NCI-H2171 (cell line): Measurements from ENCODE around the gene DDX31.

ENCODE experiments used
- DNase-seq: peaks from one replicate; lab custom pipeline; 2025; lab: John Stamatoyannopoulos, UW

Gene DDX31

DNA sequence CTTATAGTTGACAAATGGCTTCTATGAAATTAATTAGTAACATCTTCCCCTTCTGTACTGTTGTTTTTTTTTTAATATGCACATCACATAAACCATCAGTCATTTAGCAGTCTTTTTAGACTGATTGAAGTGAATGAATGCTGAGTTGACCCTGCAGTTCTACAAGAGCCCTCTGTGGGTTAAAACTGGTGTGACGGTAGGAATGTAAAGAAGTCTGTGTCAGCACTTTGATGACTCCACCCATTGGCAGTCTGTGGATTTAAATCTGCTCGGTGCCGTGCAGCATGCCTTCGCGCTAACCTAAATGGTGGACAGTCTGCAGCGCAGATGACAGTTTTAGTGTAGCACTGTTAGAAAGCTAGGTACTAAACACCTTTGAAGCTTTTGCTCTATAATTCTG, 3.6 kb upstream of the DDX31 start:
- DNase-seq, result no peak

DNA sequence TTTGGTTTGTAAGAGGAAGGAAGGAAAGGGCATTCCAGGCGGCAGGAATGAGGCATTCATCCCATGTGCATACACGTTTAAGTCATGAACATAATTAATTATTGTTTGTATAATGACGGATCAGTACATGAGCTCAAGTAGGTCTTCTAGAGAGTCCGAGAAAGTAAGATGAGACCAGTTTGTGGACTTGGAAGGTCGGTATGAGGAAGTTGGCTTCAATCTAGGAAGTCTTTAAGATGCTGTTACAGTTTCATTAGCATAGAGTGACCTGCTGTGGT, 2.6 kb upstream of the DDX31 start:
- DNase-seq, result no peak

DNA sequence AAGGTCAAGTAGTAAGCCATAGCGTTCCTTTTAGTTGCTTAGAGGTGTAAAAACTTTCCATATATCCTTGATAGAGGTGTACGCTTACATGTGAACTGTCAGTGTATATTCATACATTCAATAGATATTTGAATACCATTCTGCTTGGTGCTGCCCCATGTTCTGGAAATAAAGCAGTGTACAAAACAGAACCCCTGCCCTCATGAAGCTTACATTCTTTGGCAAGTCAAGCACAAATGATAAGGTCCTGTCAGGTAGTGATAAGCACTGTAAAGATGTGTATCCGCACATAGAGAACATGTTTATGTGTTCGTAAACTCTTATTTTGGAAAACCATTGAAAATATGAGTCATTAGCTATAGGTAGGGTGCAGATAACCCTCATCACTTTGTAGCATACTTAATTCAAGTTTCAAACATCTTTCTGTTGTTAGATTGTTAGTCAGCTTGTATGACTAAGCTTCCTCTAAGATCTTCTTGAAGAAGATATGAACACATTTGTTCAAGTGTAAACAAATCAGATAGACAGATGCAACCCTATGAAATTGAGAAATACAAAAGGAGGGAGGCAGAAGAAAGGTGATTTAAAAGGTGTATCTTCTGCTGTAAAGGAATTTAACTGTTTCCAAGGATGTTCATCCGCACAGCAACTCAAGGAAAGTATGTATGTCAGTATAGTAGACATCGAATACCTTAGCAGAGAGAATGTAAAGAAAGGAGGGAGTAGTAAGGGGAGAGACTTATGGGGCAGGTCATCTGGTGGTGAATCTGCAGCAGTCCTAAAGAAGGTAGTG, 2.0 kb upstream of the DDX31 start:
- no peak for DNase-seq

DNA sequence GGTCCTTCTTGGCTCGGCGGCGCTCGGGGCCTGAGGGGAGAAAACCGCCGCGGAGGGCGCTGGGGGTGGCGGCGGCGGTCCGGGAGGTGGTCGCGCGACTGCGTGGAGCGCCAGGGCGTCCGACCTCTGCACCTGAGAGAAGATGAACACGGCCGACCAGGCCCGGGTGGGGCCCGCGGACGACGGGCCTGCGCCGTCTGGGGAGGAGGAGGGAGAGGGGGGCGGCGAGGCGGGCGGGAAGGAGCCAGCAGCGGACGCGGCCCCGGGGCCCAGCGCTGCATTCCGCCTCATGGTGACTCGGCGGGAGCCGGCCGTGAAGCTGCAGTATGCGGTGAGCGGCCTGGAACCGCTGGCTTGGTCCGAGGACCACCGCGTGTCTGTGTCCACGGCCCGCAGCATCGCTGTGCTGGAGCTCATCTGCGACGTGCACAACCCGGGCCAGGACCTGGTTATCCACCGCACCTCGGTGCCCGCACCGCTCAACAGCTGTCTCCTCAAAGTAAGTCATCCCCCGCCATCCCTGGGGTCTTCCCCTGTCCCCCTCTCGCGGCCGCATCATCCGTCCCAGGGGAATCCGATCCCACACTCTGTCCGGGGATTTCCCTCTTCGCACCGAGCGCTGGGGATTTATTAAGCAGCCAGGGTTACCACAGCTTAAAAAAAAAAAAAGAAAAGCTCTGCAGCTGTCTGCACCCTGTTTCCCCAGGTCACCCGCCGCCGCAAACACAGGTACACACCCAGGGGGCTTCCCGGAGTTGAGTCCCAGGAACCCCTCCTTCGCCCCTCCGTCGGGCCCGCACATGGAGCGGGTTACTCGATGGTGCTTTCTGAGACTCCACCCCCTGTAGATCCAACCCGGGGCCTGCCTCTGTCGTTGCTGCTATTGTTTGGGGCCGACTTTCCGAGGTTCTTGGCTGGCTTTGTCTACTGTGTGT, 941 bp upstream of the DDX31 start, which contains the start of gene GTF3C4:
GTF3C4 (plus strand) TSS at position 8 of the 935 bp plus-strand sequence; CDS start at position 143, 135 bp downstream.
- DNase-seq, result peak; percentile 50

DNA sequence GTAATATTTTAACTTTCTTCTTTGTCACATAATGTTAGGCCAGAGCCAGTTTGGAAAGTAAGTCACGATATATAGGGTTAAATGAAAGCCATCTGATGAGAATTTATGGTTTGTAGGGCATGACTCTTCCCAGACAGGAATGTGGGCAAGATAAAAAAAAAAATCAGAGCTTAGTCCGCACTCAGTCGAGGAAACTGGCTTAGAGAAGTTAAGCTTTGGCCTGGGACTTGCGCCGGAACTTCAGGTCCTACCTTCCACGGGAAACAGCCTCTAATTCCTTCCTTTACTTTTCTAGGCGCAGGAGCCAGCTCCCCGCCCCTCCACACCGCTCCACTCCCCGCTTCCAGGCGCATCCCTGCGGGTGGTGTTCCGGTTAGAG, 475 bp downstream of the DDX31 start:
- peak; percentile 85 for DNase-seq

DNA sequence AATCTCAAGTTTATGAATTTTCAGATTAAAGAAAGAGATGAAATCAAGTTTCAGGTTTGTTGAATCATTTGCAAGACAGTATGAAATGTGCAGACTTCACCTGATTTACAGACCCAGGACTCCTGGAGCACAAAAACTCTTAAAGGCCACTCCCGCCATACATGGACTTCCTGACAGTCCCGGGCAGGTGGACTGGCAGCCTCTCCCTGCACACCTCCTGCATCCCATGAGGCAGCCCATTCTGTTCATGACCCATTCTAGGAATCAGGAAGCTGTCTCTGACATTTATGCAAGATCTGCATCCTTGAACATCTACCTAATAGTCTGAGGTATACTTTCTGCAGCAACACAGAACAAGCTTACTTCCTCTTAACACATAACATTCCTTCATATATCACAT, 5.9 kb downstream of the DDX31 start:
- DNase-seq, result no peak

DNA sequence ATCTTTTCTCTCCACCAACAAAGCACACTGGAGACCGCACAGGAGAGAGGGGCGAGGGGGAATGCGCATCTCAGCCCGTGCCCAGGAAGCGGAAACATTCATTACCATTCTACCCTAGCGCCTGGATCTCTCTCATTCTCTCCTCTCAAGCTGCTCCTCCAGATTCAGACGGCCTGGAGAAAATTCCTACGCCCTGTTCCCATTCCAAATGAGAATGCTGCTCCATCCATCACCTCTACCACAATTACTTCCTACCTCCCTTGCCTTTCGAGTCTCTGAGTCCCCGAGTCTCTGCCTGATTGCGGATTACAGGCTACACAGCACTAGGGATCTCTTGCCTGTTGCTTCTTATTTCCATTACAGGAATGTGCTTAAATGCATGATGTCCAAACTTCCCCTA, 6.7 kb downstream of the DDX31 start:
- no peak for DNase-seq

DNA sequence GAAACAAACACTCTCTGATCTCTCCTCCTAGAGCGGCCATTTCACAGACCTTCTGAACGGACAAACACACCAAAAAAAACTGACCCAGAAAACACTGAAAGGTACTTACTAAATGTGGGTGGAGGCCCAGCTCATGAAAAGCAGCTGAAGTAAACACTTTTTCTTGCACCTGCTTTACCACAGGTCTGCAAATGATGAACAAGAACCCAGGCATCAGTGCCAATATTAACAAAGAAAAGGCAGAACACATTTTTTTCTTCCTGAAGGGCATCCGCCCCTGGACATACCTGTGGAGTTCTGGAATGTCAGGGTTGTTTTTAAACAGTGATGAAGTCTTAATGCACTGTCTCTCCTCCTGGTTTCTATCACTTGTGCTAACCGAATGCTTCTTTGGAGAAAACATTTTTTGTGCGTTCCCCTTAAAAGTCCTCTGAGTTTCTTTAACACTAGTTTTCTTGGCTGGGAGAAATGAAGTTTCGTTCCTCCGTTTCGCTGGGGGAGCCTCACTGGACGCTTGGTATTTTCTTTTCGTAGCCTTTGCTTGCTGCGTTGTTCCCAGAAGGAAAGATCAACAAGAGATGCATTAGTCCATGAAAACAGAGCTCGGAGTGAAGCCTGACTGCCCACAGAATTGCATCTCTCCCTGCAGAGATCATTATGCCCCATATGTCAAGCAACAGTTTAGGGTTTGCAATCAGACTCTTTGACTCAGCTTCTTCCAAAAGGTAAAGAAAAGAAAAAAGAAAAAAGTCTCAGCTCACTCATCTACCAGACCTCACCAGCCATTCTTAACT, 7.4 kb downstream of the DDX31 start:
- no peak for DNase-seq

DNA sequence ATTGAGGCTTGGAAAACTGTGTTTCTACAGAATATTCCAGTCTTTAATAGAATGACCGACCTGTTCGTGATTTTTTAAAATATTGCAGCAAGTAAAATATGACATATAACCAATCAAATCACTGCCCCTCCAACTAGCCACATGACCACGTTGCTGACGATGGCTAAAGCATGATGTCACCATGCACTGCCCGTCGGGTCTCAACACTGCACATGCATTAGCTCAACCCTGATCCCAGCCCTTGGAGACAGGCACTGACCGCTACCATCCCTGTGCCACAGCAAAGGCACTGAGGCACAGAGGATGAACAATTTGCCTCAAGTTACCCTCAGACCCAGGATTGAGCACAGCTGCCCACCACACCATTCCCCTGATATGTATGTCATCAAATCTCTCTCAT, 13.5 kb downstream of the DDX31 start:
- no peak for DNase-seq

DNA sequence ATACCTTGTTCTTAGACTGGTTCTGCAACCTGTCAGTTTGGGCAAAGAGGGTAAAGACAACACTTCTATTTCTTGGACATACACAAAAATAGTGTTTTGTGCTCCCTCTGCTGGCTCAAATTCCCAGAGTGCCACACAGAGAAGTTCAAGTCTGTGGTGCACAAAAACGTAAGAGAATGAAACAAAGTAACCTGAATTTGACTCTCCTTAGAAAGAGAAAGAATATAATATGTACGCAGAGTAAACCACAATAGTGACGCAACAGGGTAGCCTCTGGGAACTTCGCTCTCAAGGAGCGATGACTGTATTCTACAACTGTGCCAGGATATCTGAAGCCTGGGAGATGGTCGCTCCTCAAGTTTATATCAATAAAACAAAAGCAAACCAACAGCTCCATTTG, 18.5 kb downstream of the DDX31 start:
- no peak for DNase-seq

DNA sequence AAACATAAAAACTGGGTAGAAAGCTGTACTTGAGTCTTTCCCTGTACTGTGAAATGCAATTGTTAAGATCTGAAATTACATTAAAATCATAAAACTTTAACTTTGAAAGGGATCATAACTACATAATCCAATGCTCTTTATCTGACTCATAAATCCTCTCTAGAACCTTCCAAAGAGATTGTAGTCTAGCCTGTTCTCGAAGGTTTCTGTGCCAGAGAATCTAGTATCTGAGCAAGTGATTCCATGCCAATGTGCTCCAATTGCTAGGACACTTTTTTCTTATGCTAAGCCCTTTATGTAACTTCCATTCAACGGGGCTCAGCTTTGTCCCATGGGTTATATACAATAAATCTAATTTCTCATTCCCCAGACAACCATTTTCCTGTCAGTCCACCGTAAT, 21.1 kb downstream of the DDX31 start:
- DNase-seq, result no peak

DNA sequence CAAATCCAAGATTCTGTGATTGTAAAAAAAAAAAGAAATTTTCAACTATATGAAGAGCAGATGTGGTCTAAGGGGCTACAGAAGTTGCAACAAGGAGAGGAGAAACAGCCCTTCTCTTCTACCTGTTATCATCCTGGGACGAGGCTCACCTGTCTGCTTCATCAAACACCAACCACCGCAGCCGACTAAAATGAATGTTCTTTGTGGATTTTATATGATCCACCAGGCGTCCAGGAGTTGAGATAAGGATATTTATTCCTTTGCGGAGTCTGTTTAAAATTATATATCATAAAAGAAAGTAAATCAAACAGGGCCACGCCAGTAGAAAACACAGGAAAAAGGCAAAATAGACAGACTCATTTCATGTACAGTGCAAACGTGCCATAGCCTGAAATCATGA, 21.5 kb downstream of the DDX31 start:
- no peak for DNase-seq

DNA sequence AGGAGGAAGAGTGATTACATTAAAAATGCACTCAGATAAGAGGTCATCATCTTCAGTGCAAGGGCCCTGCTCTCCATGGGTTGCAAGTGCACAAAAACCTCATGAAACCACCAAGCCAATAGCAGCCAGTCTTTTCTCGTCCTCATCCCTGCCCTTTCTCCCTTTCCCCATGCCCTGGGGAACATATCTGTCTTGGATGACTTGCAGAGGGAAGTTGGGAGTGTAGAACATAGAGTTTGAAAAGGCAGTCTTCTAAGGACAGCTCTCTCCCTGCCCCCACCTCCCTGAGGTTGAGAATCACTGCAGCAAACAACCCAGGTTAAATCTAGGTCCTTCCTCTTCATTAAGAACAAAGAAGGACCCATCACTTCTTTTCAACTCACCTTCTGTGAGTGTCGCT, 22.0 kb downstream of the DDX31 start:
- DNase-seq, result no peak

DNA sequence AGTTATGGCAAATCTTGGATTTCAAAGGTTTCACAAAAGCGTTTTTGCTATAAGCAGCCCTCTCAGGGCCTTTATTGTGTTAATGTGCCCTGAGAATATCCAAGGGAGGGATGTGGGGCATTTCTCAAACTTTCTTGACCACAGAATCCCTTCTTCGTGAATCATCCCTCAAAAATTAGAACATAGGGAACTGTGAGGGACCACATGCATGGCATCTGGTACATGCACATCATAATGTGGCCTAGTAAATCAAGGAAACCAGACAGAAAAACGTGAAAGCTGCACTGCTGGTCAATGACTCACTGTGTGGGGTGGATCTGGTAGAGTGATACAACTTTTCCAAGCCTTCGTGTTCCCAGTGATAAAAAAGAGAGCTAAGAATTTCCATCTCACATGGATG, 22.4 kb downstream of the DDX31 start:
- DNase-seq, result no peak

DNA sequence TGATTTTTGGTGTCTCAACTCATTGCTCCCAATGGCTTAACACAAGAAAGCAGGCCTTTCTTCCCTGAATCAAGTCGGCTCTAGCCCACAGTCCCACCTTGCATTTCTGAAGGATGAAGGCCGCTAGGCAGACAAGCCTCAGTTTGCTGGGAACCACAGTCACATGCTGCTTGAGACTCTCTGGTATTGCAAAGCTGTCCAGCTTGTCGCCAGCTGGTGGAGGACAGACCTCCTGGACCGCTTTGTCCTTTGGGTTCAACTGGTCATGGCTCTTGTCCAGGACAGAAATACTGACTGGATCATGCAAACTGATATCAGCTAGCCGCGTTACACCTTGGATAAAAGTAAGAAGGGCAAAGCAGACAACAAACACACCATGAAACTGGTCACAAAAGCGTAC, 23.1 kb downstream of the DDX31 start:
- no peak for DNase-seq

DNA sequence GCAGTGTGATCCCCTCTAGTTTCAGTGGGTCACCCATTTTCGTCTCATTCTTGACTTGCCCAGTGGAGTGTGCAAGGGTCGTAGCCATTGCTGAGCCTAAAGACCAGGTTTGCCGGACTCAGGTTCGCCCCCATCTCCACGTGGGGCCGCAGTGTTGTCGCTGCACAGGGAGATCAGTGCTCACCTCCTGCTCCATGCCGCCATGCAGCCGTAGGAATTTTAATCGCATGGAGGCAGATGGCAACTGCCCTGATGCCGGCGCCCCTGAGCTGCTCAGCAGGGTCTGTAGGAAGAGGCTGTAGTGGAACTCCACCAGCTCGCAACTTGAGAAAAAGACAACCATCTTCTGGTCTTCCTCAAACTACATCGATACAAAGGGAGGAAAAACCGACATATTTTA, 24.1 kb downstream of the DDX31 start:
- no peak for DNase-seq

DNA sequence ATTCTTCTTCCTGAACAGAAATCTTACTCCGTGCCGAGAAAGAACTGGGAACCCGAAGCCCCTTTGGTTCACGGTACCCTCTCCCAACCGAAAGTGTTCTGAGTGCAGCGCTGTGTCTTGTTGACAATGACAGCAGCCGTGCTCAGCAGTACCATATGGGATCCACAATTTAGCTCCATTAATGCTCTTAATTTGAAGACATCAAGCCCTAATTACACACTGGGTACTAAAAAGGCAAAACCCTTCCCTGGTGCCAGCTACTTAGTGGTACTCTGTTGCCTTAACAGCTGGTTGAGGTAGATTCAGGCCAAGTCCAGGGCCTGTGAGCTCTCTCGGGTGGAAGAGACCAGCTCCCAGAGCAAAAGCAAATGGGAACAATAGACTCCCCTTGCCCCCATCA, 24.5 kb downstream of the DDX31 start:
- DNase-seq, result no peak

DNA sequence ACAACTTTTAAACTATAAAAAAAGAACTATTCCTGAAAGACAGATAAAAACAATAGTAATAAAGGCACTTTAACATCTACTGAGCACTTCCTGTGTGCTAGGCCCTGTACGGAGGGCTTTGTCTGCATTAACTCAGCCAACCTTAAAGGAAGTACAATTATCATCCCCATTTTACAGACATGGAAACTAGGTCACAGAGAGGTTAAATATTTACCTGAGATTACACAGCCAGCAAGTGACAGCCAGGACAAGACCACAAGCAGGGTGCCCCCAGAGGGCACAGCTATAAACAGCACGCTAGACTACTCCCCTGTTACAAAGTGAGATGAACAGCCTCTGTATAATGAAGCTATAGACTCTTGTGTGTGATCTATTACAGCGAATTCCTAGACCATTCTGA, 25.5 kb downstream of the DDX31 start:
- no peak for DNase-seq

DNA sequence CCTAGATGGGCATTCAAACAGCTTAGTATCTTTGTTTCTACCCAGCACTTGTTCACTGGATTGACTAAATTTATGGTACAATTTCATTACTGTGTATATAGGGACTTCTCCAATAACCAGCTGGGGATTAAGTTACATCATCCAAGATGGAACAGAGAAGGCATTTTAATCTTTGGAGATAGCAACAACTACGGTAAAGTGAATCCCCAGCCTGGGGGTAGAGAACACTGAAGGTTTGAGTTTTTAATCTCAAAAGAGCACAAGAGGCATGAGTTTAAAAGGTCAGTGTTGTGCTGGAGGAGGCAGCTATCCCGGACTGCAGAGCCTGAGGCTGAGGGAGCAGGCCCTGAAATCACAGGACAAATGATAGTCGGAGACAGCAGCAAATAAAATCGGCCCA, 28.6 kb downstream of the DDX31 start:
- DNase-seq, result no peak

DNA sequence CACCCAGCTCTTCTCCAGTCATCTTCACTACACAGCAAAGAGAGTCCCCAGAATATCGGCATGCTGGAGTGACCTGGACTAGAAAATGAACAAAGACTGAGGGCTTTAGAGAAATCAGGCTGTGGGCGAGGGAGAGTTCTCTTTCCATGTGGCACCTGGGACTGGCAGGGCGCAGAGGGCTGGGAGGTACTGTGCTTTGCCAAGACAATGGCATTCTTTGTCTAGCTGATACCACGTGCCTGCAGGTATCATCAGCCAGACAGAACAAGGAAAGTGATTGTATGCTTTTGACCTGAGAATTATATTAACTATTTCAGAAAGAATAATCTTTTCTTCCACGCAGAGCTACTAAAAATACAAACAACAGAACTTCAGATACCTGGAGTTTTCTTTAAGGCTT, 30.5 kb downstream of the DDX31 start:
- DNase-seq, result no peak

DNA sequence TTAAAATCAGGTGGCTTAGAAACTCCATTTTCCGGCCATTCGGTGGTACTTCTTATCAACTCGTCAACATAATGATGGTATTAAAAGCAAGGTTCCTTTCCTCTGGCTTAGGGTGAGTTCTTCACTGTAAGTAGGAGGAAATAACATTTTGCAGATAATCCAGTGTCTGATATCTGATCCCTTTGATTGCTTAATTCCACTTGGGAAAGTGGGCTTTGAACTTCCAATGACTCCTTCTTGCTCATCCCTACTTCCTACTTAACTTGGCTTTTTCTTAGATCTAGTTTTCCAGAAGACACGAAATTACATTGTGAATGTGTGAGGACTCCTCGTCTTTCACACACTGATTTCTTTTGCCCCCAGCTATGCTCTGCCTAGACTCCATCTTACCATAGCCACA, 31.5 kb downstream of the DDX31 start:
- no peak for DNase-seq

DNA sequence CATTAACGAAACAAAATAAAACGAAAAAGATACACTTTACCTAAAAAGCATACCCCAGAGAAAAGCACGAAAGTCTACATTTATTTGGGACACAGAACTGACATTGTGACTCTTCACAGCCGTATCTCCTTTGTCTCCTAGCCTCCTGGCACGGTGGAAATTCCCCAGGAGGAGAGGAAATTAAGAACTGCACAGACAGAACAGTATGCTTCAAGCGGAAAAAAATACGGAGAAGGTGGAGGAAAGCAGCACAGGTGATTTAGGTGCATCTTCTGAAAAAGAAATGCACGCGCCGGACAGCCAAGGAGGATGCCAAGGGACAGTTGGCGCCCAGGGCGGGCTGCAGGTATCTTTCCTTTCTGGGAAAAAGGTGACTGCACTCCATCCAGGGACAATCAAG, 32.0 kb downstream of the DDX31 start:
- DNase-seq, result no peak

DNA sequence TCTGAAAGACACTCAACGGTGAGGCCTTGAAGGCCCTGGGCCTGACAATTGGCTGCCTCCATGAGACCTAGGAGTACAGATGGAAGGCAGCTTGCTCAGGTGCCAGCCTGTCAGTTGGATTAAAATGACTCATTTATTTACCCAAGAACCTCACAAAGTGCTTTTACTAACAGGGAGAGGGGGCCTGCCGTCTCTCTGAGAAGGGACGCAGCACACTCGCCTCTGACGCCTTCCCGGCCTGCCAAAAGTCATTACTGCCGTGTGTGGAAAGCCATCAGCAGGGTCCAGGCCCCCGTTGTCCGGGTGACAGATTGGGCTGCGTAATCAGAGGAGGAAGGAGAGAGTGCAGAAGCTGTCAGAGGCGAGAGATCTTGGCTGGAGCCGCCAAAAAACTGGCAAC, 32.4 kb downstream of the DDX31 start:
- DNase-seq, result peak; percentile 81
